ENCODE measurements around the gene TRIM69.
"Not testable (repeated sequence)": the region's sequence is repeated elsewhere in the genome, so short reads cannot be mapped to it uniquely, and the experiment has no call there.

The TRIM69 gene

GRCh38 chr15:44727485-44728231 lies 8.7 kb upstream of the TRIM69 start:
- no peak for DNase-seq (ENCODE audit: low read depth)
- H3K4me3 ChIP-seq (ENCODE audit: low read depth, low read length) = no peak overlapping the region
- TF ChIP-seq, protein P1, sequence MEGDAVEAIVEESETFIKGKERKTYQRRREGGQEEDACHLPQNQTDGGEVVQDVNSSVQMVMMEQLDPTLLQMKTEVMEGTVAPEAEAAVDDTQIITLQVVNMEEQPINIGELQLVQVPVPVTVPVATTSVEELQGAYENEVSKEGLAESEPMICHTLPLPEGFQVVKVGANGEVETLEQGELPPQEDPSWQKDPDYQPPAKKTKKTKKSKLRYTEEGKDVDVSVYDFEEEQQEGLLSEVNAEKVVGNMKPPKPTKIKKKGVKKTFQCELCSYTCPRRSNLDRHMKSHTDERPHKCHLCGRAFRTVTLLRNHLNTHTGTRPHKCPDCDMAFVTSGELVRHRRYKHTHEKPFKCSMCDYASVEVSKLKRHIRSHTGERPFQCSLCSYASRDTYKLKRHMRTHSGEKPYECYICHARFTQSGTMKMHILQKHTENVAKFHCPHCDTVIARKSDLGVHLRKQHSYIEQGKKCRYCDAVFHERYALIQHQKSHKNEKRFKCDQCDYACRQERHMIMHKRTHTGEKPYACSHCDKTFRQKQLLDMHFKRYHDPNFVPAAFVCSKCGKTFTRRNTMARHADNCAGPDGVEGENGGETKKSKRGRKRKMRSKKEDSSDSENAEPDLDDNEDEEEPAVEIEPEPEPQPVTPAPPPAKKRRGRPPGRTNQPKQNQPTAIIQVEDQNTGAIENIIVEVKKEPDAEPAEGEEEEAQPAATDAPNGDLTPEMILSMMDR (conservative IDR thresholded peaks at IDR 0.05; ENCODE audit: low read depth, low read length) = no peak

DNA sequence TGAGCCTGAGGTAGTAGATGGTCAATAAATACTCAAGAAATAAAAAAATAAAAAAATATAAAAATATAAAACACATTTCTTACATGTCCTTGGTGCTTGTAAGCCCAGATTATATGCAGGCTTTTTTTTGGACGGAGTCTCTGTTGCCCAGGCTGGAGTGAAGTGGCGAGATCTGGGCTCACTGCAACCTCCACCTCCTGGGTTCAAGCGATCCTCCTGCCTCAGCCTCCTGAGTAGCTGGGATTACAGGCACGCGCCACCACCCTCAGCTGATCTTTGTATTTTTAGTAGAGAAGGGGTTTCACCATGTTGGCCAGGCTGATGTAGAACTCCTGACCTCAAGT lies 8.1 kb upstream of the TRIM69 start:
- H3K4me3 ChIP-seq (ENCODE audit: low read depth, low read length); DNase-seq (ENCODE audit: low read depth): not testable (repeated sequence)

GRCh38 chr15:44728576-44729407 lies 7.5 kb upstream of the TRIM69 start:
- H3K4me3 ChIP-seq (ENCODE audit: low read depth, low read length) = peak overlapping the region; percentile 90
- TF ChIP-seq, protein P1 (conservative IDR thresholded peaks at IDR 0.05; ENCODE audit: low read depth, low read length) = no peak

DNA sequence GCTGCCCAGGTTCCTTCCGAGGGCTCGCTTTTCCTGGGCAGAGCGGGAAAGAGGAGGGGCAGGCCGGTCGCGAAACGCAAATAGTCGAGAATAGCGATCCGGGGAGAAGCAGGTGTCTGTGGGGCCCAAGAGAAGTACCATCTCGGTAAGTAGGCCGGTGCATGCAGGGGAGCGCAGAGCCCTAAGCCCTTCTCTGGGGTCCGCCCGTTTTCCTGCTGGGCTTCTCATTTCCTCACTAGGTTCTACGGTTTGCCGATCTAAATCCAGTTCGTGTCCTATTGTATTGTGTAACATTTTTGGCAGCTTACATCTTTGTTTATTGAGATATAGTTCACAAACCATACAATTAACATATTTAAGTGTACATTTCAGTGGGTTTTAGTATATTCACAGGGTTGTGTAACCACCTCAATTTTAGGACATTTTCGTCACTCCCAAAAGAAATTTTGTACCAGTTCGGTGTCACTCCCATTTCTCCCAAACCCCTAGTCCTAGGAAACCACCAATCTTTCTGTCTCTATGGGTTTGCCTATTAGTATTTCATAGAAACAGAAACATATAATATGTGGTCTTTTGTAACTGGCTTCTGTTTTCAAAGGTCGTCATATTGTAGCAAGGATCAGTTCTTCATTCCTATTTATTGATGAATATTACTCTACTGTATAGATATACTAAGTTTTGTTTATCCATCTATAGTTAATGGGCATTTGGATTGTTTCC lies 6.8 kb upstream of the TRIM69 start:
- no peak for DNase-seq (ENCODE audit: low read depth)
- H3K4me3 ChIP-seq (ENCODE audit: low read depth, low read length) = peak overlapping the region; percentile 90
- TF ChIP-seq, protein P1 (conservative IDR thresholded peaks at IDR 0.05; ENCODE audit: low read depth, low read length) = no peak

More at GRCh38 chr15:44728576-44729407, 7.5 kb upstream of the TRIM69 start:
- DNase-seq (ENCODE audit: low read depth) = peak; percentile 100

- H3K4me3 ChIP-seq (ENCODE audit: low read depth, low read length) = no peak overlapping the region
- TF ChIP-seq, protein P1 (conservative IDR thresholded peaks at IDR 0.05; ENCODE audit: low read depth, low read length) = no peak
- DNase-seq (ENCODE audit: low read depth) = no peak
These were observed 1.4 kb upstream of the TRIM69 start for GRCh38 chr15:44734839-44735481.

- no peak overlapping the region for H3K4me3 ChIP-seq (ENCODE audit: low read depth, low read length)
- TF ChIP-seq, protein P1 (conservative IDR thresholded peaks at IDR 0.05; ENCODE audit: low read depth, low read length) = no peak
- DNase-seq (ENCODE audit: low read depth) = no peak
These were observed 697 bp upstream of the TRIM69 start for GRCh38 chr15:44735482-44736180.
